K562 (cell line): Measurements from ENCODE around the gene BLOC1S4. TPM values are rescaled to one million over a fixed set of nuclear protein-coding genes. Genes with fewer than 3 reads are reported as not detected.

Experiments used
- ATAC-seq: fragments of 200-7000 bp; cut with Tn5 transposase; 3 replicates; pipeline ENCODE4 v1.9.1; 2020; ENCODE audit warnings: moderate library complexity
- BruUV-seq: library from RNA; stranded (reverse); fragments of 400-500 nt; replicated peaks from 2 replicates; lab custom pipeline; 2021; lab: Mats Ljungman, UMichigan
- CTCF ChIA-PET: fragments of 300-600 bp; formaldehyde crosslinking; extraction: SDS; loops from one replicate; lab custom pipeline; 2021; ENCODE audit warnings: low intra/inter-chr PET ratio; lab: Yijun Ruan, JAX
- POLR2A ChIA-PET: fragments of 300-600, 350-650 bp; sonication (Branson Sonifier 250); formaldehyde crosslinking; extraction: SDS; loops from one replicate; lab custom pipeline; 2021; ENCODE audit warnings: antibody characterized with exemption, inconsistent platforms; lab: Yijun Ruan, JAX
- DNase-seq, 4 experiments: peaks; one replicate each; pipeline versions ENCODE4 v3.0.0 to v3.0.0-alpha.2; 2011 to 2018; ENCODE audit warnings: low spot score in 3 of 4, mixed read lengths in 3 of 4; ENCODE audit errors: extremely low read depth in 1 of 4
- FAIRE-seq: peaks from 2 replicates; lab custom pipeline; 2011; peaks lifted over from hg19 to GRCh38; lab: Jason Lieb, UNC
- H2AFZ ChIP-seq: 2 replicates; pipeline ENCODE4 v1.6.0; 2011; ENCODE audit warnings: low read depth, low read length, control low read depth, inconsistent platforms
- H3K27ac ChIP-seq: fragments of 200-600 bp; 3 replicates; pipeline ENCODE4 v1.8.0; 2011; ENCODE audit warnings: low read depth, mild to moderate bottlenecking, control low read depth, inconsistent platforms, low read length, moderate library complexity, mixed read lengths; ENCODE audit errors: extremely low read depth
- H3K27me3 ChIP-seq, 2 experiments: fragments of 300-600 bp in 1 of 2; 2 replicates in 1 of 2; 3 replicates in 1 of 2; pipeline versions ENCODE4 v1.6.0 to v1.8.0; 2011; ENCODE audit warnings: inconsistent platforms in 2 of 2, low read length in 2 of 2, mild to moderate bottlenecking in 1 of 2, mixed read lengths in 1 of 2, moderate library complexity in 1 of 2; ENCODE audit not compliant: control insufficient read depth in 2 of 2, insufficient read depth in 2 of 2
- H3K36me3 ChIP-seq: fragments of 300-600 bp; 3 replicates; pipeline ENCODE4 v1.8.0; 2011; ENCODE audit warnings: mild to moderate bottlenecking, low read length, inconsistent platforms; ENCODE audit not compliant: control insufficient read depth, insufficient read depth
- H3K4me1 ChIP-seq, 2 experiments: fragments of 200-600 bp in 1 of 2; replicated peaks in 1 of 2; 2 replicates in 1 of 2; 3 replicates in 1 of 2; pipeline versions ENCODE4 v1.5.1 to v1.8.0; 2011; ENCODE audit warnings: inconsistent platforms in 2 of 2, low read length in 2 of 2, mild to moderate bottlenecking in 1 of 2, mixed read lengths in 1 of 2, moderate library complexity in 1 of 2; ENCODE audit not compliant: control insufficient read depth in 2 of 2, insufficient read depth in 2 of 2
- H3K4me2 ChIP-seq: 2 replicates; pipeline ENCODE4 v1.6.1; 2011; ENCODE audit warnings: low read length, control low read depth, inconsistent platforms, mixed read lengths; ENCODE audit not compliant: insufficient read depth
- H3K4me3 ChIP-seq: fragments of 200-600 bp; sonication (generic), shearing (Covaris generic); 2 replicates; pipeline ENCODE4 v1.5.1; 2016; ENCODE audit warnings: control low read depth, inconsistent platforms
- H3K79me2 ChIP-seq: fragments of 200-600 bp; 3 replicates; pipeline ENCODE4 v1.8.0; 2011; ENCODE audit warnings: low read length, inconsistent platforms; ENCODE audit not compliant: control insufficient read depth, insufficient read depth
- H3K9ac ChIP-seq, 2 experiments: 2 replicates each; pipeline versions ENCODE4 v1.6.0 to v1.6.1; 2011; ENCODE audit warnings: low read depth in 2 of 2, low read length in 2 of 2, control low read depth in 1 of 2, inconsistent platforms in 1 of 2, mild to moderate bottlenecking in 1 of 2, mixed read lengths in 1 of 2; ENCODE audit not compliant: insufficient read depth in 1 of 2
- H3K9me1 ChIP-seq: one replicate; pipeline ENCODE4 v1.6.0; 2011; ENCODE audit warnings: inconsistent platforms, mild to moderate bottlenecking, low read length, moderate library complexity; ENCODE audit not compliant: control insufficient read depth, insufficient read depth
- H3K9me3 ChIP-seq: replicated peaks from 2 replicates; pipeline ENCODE4 v1.5.1; 2011; ENCODE audit warnings: low read depth, low read length, inconsistent platforms; ENCODE audit not compliant: control insufficient read depth, insufficient read depth
- H4K20me1 ChIP-seq: replicated peaks from 2 replicates; pipeline ENCODE4 v1.6.1; 2011; ENCODE audit warnings: low read length, inconsistent platforms, mixed read lengths; ENCODE audit not compliant: control insufficient read depth, insufficient read depth
- BRD4 ChIP-seq: fragments of 200-600 bp; sonication (generic); IDR thresholded peaks from 2 replicates; pipeline ENCODE4 v1.6.1; 2017; ENCODE audit warnings: inconsistent platforms
- CBX3 ChIP-seq, 2 experiments: IDR thresholded peaks; 1 replicate in 1 of 2; 2 replicates in 1 of 2; pipeline ENCODE4 v1.6.1; 2012; ENCODE audit warnings: inconsistent platforms in 2 of 2, low read length in 2 of 2, borderline replicate concordance in 1 of 2, control low read depth in 1 of 2
- E2F6 ChIP-seq, 2 experiments: IDR thresholded peaks; 2 replicates each; pipeline ENCODE4 v1.6.1; 2011; ENCODE audit warnings: borderline replicate concordance in 1 of 2, control low read depth in 1 of 2, low read depth in 1 of 2, low read length in 1 of 2, mild to moderate bottlenecking in 1 of 2, mixed read lengths in 1 of 2, moderate library complexity in 1 of 2; ENCODE audit not compliant: insufficient read depth in 1 of 2, insufficient read length in 1 of 2, poor library complexity in 1 of 2, severe bottlenecking in 1 of 2; ENCODE audit errors: extremely low read depth in 1 of 2
- HMGN3 ChIP-seq: IDR thresholded peaks from 2 replicates; pipeline ENCODE4 v1.6.1; 2011; ENCODE audit warnings: borderline replicate concordance, low read depth, mild to moderate bottlenecking, mixed read lengths, low read length; ENCODE audit not compliant: insufficient read length; ENCODE audit errors: extremely low read depth
- JUNB ChIP-seq: fragments of 450-650 bp; formaldehyde crosslinking; conservative IDR thresholded peaks from 2 replicates; pipeline ENCODE4 v1.4.0; 2020; ENCODE audit warnings: mild to moderate bottlenecking
- KDM1A ChIP-seq, 2 experiments: fragments of 450-650 bp; IDR thresholded peaks; 2 replicates each; pipeline ENCODE4 v1.6.1; 2016; ENCODE audit warnings: mild to moderate bottlenecking in 2 of 2
- MED1 ChIP-seq: sonication (generic); formaldehyde crosslinking; IDR thresholded peaks from 2 replicates; pipeline ENCODE4 v1.8.1; 2023; ENCODE audit warnings: missing genetic modification reagents, borderline replicate concordance
- NCOA6 ChIP-seq: fragments of 450-650 bp; IDR thresholded peaks from 2 replicates; pipeline ENCODE4 v1.6.1; 2017; ENCODE audit warnings: mild to moderate bottlenecking
- PHTF2 ChIP-seq: fragments of 250-450 bp; sonication (Bioruptor Pico); IDR thresholded peaks from 2 replicates; pipeline ENCODE4 v1.5.0; 2021; ENCODE audit warnings: mild to moderate bottlenecking
- ZFP30 ChIP-seq: fragments of 250-450 bp; sonication (Bioruptor Pico); IDR thresholded peaks from 2 replicates; pipeline ENCODE4 v1.8.0; 2022; ENCODE audit warnings: moderate library complexity, mild to moderate bottlenecking, inconsistent platforms, borderline replicate concordance
- ZFX ChIP-seq: sonication (generic); formaldehyde crosslinking; IDR thresholded peaks from 2 replicates; pipeline ENCODE4 v1.8.0; 2022; ENCODE audit warnings: mild to moderate bottlenecking, missing genetic modification reagents, moderate library complexity
- ZNF24 ChIP-seq: fragments of 450-650 bp; IDR thresholded peaks from 2 replicates; pipeline ENCODE4 v1.6.1; 2016
- ZNF41 ChIP-seq: fragments of 250-450 bp; sonication (Bioruptor Pico); conservative IDR thresholded peaks from 2 replicates; pipeline ENCODE4 v1.4.0; 2020; ENCODE audit warnings: mild to moderate bottlenecking
- ZNF644 ChIP-seq: fragments of 200-800 bp; sonication (Bioruptor generic); IDR thresholded peaks from 2 replicates; pipeline ENCODE4 v1.6.1; 2016; ENCODE audit warnings: low read depth, missing genetic modification characterization, missing compliant biosample characterization
- WGBS: fragments of 100-300 bp; shearing (Covaris generic); methylation state at CpG from one replicate; pipeline ENCODE4 v1.1.6; 2016; ENCODE audit warnings: low coverage, mixed read lengths; ENCODE audit not compliant: insufficient coverage; ENCODE audit errors: missing lambda C conversion rate; 5-methylcytosine and 5-hydroxymethylcytosine counted together
- in situ Hi-C: fragments of 300-500 bp; cut with MboI; formaldehyde crosslinking; loops from 4 replicates; pipeline ENCODE4 v1.15.0; 2018; ENCODE audit warnings: inconsistent platforms, mixed read lengths
- intact Hi-C: fragments of 100-400 bp; cut with micrococcal nuclease; formaldehyde crosslinking; loops from 2 replicates; pipeline ENCODE4 v1.14.2; 2022
- polyA plus RNA-seq, 8 experiments: library from polyadenylated mRNA; depleted of rRNA in 4 of 8; stranded (reverse) in 5 of 8; unstranded in 3 of 8; fragments of >200 nt; fragmentation: Nextera tagmentation in 2 of 8; fragmentation: Illumina TruSeq in 1 of 8; extraction: Ambion mirVana in 2 of 8; extraction: Trizol in 1 of 8; gene quantifications; 2 replicates each; pipeline versions ENCODE4 v1.2.1 to v1.2.3, GENCODE V29; 2011 to 2014; ENCODE audit warnings: inconsistent platforms in 1 of 8, missing spikeins in 1 of 8
- total RNA-seq, 7 experiments: library from RNA; depleted of rRNA in 6 of 7; stranded (reverse); fragments of >200 nt in 6 of 7; fragmentation: Illumina TruSeq in 2 of 7; extraction: Trizol in 2 of 7; gene quantifications; 2 replicates each; pipeline versions ENCODE4 v1.2.1 to v1.2.3, GENCODE V29; 2011 to 2021; ENCODE audit warnings: low replicate concordance in 1 of 7

The BLOC1S4 gene
- total and polyA plus RNA-seq, 9 of the 15 experiments (the other 6 are each of a cell fraction or from before 2014, with no cell fraction given), result 3.1 to 31.6 (median 11.2) TPM

DNA sequence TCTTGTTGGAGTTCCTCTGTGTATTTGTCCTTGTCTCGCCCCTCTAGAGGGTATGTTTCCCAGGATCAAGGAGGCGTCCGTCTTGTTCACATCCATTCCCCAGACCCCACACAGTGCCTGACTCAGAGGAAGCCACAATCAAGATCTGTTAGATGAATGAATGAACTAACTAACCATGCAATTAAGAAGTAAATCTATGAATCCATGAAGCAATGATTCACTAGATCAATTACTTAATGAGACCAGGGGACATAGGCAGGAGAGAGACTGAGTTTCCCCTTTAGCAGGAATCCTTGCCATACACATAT is 11.9 kb downstream of the BLOC1S4 start:
- Histone ChIP-seq H4K20me1 (no peaks in the 10 kb centered on the region), H3K79me2 (no peaks in the 10 kb centered on the region), H3K9me1 (no peaks in the 10 kb centered on the region), H3K27ac (no peak overlapping the region), H3K4me1 (peaks cover 37 to 65% of the 10 kb centered on the region in 2 experiments), H2AFZ (no peak overlapping the region), H3K4me2 (no peak overlapping the region; the same call in 1 of the 2 replicates), H3K27me3 (no peaks in the 10 kb centered on the region), H3K9ac (no peak overlapping the region), H3K4me3 (no peak overlapping the region), H3K9me3 (no peaks in the 10 kb centered on the region), H3K36me3 (no peaks in the 10 kb centered on the region)
- FAIRE-seq (no peak), DNase-seq (no peak), ATAC-seq (no peak)
- CTCF ChIA-PET, result no interaction called here
- no TSS peak for BruUV-seq
- POLR2A ChIA-PET, result interaction anchor here (1.0 kb wide), 1 partner anchor 166 kb away, joined by 3 read pairs; no protein-coding TSS in a partner anchor
- intact Hi-C loops, result no loop called here
- in situ Hi-C loops, result no loop called here
- WGBS, result 49% methylated on average over 3 of the region's 3 CpGs
- 0 out of 4 replicates have a peak, but pooled peaks of 1 of the 2 experiments have one; percentile 27 for TF ChIP-seq KDM1A (IDR thresholded peaks at IDR 0.05)
- TF ChIP-seq ZNF24, result peak; percentile 77; the same call in 1 of the 2 replicates
- no peak for TF ChIP-seq BRD4

- peaks cover 42 to 65% of the 10 kb centered on the region in 2 experiments for H3K4me1 ChIP-seq
- 85% methylated on average over 13 of the region's 15 CpGs for WGBS
- BruUV-seq, result no TSS peak
- TF ChIP-seq ZFP30 (CRISPR knock-in tag) (no peak), KDM1A (IDR thresholded peaks at IDR 0.05) (no peak), JUNB (CRISPR knock-in tag) (no peak), ZNF644 (tag) (no peak), CBX3 (IDR thresholded peaks at IDR 0.05; ENCODE audit: borderline replicate concordance in 1 of 2, low read length in 2 of 2) (no peak), PHTF2 (no peak), MED1 (CRISPR knock-in tag) (no peak), NCOA6 (no peak), E2F6 (IDR thresholded peaks at IDR 0.05; ENCODE audit: borderline replicate concordance in 1 of 2, extremely low read depth in 1 of 2, insufficient read depth in 1 of 2, insufficient read length in 1 of 2, low read depth in 1 of 2, low read length in 1 of 2, poor library complexity in 1 of 2, severe bottlenecking in 1 of 2) (no peak), HMGN3 (no peak), ZFX (CRISPR knock-in tag) (no peak), ZNF41 (no peak)
Observed at GRCh38 chr4:6728320-6729029, 12.5 kb downstream of the BLOC1S4 start.

More at GRCh38 chr4:6728320-6729029, 12.5 kb downstream of the BLOC1S4 start:
- Histone ChIP-seq H3K36me3 (no peaks in the 10 kb centered on the region), H3K27ac (no peak overlapping the region), H3K79me2 (no peaks in the 10 kb centered on the region), H4K20me1 (no peaks in the 10 kb centered on the region), H3K4me2 (no peak overlapping the region; the same call in 1 of the 2 replicates), H3K9ac (no peak overlapping the region), H3K9me3 (no peaks in the 10 kb centered on the region), H2AFZ (no peak overlapping the region), H3K9me1 (peaks cover 2% of the 10 kb centered on the region), H3K27me3 (no peaks in the 10 kb centered on the region), H3K4me3 (no peak overlapping the region)
- FAIRE-seq (no peak), ATAC-seq (no peak), DNase-seq (no peak)
- in situ Hi-C loops, result no loop called here
- intact Hi-C loops, result no loop called here
- ChIA-PET CTCF (no interaction called here), POLR2A (interaction anchor here (1.0 kb wide), 1 partner anchor 165 kb away, joined by 3 read pairs; no protein-coding TSS in a partner anchor)
